Lung (tissue), 12 donors: ENCODE measurements around the gene BRD3OS. TPM values are rescaled to one million over a fixed set of nuclear protein-coding genes. Genes with fewer than 3 reads are reported as not detected.

Experiments
- ATAC-seq: fragments of 200-7000 bp; cut with Tn5 transposase; one replicate; pipeline ENCODE4 v1.9.1; 2020; ENCODE audit warnings: moderate number of reproducible peaks; ENCODE audit not compliant: insufficient read depth, low FRiP score
- DNase-seq, 3 donors: peaks; one replicate each; pipeline ENCODE4 v3.0.0-alpha.2; 2013 to 2017
- H3K27ac ChIP-seq, 2 donors: one replicate each; pipeline ENCODE4 v1.5.1; 2013; ENCODE audit warnings: mild to moderate bottlenecking in 2 of 2, moderate library complexity in 2 of 2, control low read depth in 1 of 2, inconsistent platforms in 1 of 2, low read depth in 1 of 2, low read length in 1 of 2
- H3K27me3 ChIP-seq, 3 donors: one replicate each; pipeline ENCODE4 v1.5.1; 2013; ENCODE audit warnings: low read length in 2 of 3; ENCODE audit not compliant: control insufficient read depth in 3 of 3, insufficient read depth in 3 of 3
- H3K36me3 ChIP-seq, 4 donors: one replicate each; pipeline ENCODE4 v1.5.1; 2013; ENCODE audit warnings: low read length in 4 of 4, mild to moderate bottlenecking in 1 of 4, moderate library complexity in 1 of 4; ENCODE audit not compliant: control insufficient read depth in 4 of 4, insufficient read depth in 4 of 4
- H3K4me1 ChIP-seq, 5 donors: one replicate each; pipeline ENCODE4 v1.5.1; 2013; ENCODE audit warnings: low read length in 5 of 5, mild to moderate bottlenecking in 2 of 5, moderate library complexity in 1 of 5; ENCODE audit not compliant: control insufficient read depth in 5 of 5, insufficient read depth in 5 of 5
- H3K4me3 ChIP-seq: one replicate; pipeline ENCODE4 v1.5.1; 2013; ENCODE audit warnings: mild to moderate bottlenecking, control low read depth, moderate library complexity
- H3K9ac ChIP-seq, 2 donors: one replicate each; pipeline ENCODE4 v1.5.1; 2013; ENCODE audit warnings: low read length in 2 of 2, control low read depth in 1 of 2; ENCODE audit not compliant: insufficient read depth in 1 of 2
- H3K9me3 ChIP-seq, 4 donors: one replicate each; pipeline ENCODE4 v1.5.1; 2013; ENCODE audit warnings: low read length in 3 of 4, mild to moderate bottlenecking in 1 of 4, moderate library complexity in 1 of 4; ENCODE audit not compliant: control insufficient read depth in 4 of 4, insufficient read depth in 3 of 4
- WGBS, 2 donors: extraction: QIAGEN DNeasy Blood & Tissue Kit; methylation state at CpG; one replicate each; pipeline ENCODE4 v1.1.7; 2013; 5-methylcytosine and 5-hydroxymethylcytosine counted together
- polyA plus RNA-seq, 2 donors: library from polyadenylated mRNA; stranded (reverse); fragments of 200-250 nt; gene quantifications; one replicate each; pipeline ENCODE4 v1.2.1, GENCODE V29; 2013
- total RNA-seq, 2 donors: library from RNA; depleted of rRNA in 1 of 2; stranded (reverse); fragments of >200 nt in 1 of 2; gene quantifications; one replicate each; pipeline ENCODE4 v1.2.1, GENCODE V29; 2014 to 2021
- TF ChIP-seq, protein P1 (sequence below): IDR thresholded peaks from 2 replicates; pipeline ENCODE4 v1.5.1; 2012; ENCODE audit warnings: mild to moderate bottlenecking; ENCODE audit errors: control extremely low read depth, extremely low read depth
- donor health status: control.
- donor health status: control.
- donor health status: Bipolar disorder and iron deficiency.
- donor health status: healthy.
- donor health status: DM: yes; HTN: yes; CAD: no.

The BRD3OS gene
- total and polyA plus RNA-seq, 4 donors, result 7.1 to 20.7 (median 14.9) TPM

DNA sequence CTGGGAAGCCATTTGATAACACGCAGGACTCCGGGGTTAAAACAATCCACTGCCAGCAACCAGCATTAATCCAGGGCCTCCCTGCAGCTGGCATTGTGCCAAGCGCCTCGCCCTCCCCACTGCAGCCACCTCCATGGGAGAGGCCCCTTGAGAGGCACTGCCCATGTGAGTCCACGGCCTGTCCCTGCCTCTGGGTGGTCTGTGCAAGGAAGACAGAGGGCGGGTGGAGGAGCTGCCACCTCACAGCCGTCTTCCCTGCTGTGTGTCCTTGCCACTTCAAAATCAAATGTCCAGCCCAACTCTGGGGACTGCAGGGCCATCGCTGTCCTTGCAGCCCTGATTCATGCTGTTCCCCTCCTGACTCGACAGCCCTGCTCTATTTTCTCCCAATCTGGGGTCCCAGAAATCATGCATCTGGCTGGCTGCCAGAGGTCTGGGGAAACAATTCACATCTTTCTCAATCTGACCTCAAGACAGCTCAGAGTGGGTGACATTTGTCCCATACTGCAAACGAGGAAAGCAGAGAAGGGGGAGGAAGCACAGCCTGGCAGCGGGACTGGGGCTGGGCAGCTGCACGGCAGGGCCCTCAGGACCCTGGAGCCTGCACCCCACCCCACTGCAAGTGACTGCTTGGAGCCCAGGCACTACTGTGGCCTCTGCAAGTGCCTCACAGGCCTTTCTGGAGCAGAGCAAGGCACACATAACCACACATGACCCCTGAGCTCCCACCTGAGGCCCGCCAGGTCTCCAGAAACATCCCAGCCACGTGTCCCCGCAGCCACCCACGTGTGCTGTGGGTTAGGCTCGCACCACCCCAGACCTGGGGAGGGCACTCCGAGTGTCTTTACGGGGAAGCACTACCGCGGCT lies 15.7 kb downstream of the BRD3OS start:
- Histone ChIP-seq H3K4me3 (no peak overlapping the region), H3K9ac (no peak overlapping the region), H3K27ac (no peak overlapping the region), H3K9me3 (peaks cover 0 to 4% (median under 1%) of the 10 kb centered on the region in 4 donors), H3K36me3 (peaks cover 10 to 53% (median 40%) of the 10 kb centered on the region in 4 donors), H3K4me1 (no peaks in the 10 kb centered on the region), H3K27me3 (no peaks in the 10 kb centered on the region)
- DNase-seq (no peak), ATAC-seq (no peak)
- TF ChIP-seq, protein P1, sequence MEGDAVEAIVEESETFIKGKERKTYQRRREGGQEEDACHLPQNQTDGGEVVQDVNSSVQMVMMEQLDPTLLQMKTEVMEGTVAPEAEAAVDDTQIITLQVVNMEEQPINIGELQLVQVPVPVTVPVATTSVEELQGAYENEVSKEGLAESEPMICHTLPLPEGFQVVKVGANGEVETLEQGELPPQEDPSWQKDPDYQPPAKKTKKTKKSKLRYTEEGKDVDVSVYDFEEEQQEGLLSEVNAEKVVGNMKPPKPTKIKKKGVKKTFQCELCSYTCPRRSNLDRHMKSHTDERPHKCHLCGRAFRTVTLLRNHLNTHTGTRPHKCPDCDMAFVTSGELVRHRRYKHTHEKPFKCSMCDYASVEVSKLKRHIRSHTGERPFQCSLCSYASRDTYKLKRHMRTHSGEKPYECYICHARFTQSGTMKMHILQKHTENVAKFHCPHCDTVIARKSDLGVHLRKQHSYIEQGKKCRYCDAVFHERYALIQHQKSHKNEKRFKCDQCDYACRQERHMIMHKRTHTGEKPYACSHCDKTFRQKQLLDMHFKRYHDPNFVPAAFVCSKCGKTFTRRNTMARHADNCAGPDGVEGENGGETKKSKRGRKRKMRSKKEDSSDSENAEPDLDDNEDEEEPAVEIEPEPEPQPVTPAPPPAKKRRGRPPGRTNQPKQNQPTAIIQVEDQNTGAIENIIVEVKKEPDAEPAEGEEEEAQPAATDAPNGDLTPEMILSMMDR, result no peak
- WGBS, 2 donors, result 60 to 68% methylated on average over 21 of the region's 21 CpGs

DNA sequence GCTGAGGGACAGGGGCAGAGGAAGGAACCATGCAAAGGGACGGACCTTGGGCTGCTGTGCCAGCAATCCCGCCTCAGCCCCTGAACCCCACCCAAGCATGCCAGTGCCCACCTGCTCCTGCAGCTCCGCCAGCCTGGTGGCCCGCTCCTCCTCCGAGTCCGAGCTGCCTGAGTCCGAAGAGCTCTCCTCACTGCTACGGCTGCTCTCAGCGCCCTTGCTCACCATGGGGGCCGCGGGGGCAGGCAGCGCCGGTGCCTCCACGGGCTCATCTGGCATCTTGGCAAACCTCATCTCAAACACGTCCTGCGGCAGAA lies 16.3 kb downstream of the BRD3OS start:
- no peaks in the 10 kb centered on the region for H3K4me1 ChIP-seq
- peaks cover 9 to 56% (median 42%) of the 10 kb centered on the region in 4 donors for H3K36me3 ChIP-seq
- peaks cover 0 to 4% (median under 1%) of the 10 kb centered on the region in 4 donors for H3K9me3 ChIP-seq
- H3K27ac ChIP-seq, result no peak overlapping the region
- no peak for ATAC-seq
- DNase-seq, result no peak
- TF ChIP-seq, protein P1, result no peak
- WGBS, 2 donors, result 92% methylated on average over 14 to 16 of the region's 16 CpGs
- H3K4me3 ChIP-seq, result no peak overlapping the region
- H3K27me3 ChIP-seq, result no peaks in the 10 kb centered on the region
- no peak overlapping the region for H3K9ac ChIP-seq

DNA sequence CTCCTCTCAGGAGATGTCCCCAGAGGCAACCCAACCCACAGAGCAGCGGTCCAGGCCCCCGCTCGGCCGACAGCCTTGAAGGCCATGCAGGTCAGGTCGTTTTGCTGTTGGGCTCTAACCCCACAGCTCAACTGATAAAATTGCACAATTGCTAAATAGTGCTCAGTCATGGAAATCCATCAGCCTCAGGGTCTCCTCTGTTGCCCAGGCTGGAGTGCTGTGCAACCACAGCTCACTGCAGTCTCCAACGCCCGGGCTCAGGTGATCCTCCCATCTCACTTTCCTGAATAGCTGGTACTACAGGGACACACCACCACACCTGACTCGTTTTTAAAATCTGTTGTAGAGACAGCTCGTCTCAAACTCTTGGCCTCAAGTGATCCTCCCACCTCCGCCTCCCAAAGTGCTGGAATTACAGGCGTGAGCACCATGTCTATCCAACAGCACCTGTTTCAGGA lies 18.3 kb downstream of the BRD3OS start:
- no peak overlapping the region for H3K27ac ChIP-seq
- TF ChIP-seq, protein P1, result no peak
- H3K9ac ChIP-seq, result no peak overlapping the region
- ATAC-seq (no peak), DNase-seq (no peak)
- H3K9me3 ChIP-seq, result no peaks in the 10 kb centered on the region
- no peaks in the 10 kb centered on the region for H3K4me1 ChIP-seq
- H3K4me3 ChIP-seq, result no peak overlapping the region
- 62 to 76% methylated on average over 11 of the region's 11 CpGs for WGBS, 2 donors
- H3K27me3 ChIP-seq, result no peaks in the 10 kb centered on the region
- peaks cover 17 to 75% (median 42%) of the 10 kb centered on the region in 4 donors for H3K36me3 ChIP-seq
